Inflammatory macrophage treated with lipopolysaccharide for 4 hours (primary cell): ENCODE data around the gene BTBD9.
A peak's percentile ranks its signal among the peaks of the same experiment; 100 is the strongest.

Source experiments
- DNase-seq: peaks from one replicate; pipeline ENCODE4 v3.0.0-alpha.2; 2020

BTBD9 gene

GRCh38 chr6:38503960-38504682 lies 135.6 kb downstream of the BTBD9 start:
- no peak for DNase-seq

GRCh38 chr6:38503032-38503773 lies 136.5 kb downstream of the BTBD9 start:
- no peak for DNase-seq

- no peak for DNase-seq
Observed at GRCh38 chr6:38502423-38502822, 137.3 kb downstream of the BTBD9 start.

GRCh38 chr6:38501931-38502330 lies 137.8 kb downstream of the BTBD9 start:
- no peak for DNase-seq

GRCh38 chr6:38499529-38500096 lies 140.1 kb downstream of the BTBD9 start:
- DNase-seq: no peak

GRCh38 chr6:38498805-38499445 lies 140.8 kb downstream of the BTBD9 start:
- no peak for DNase-seq

- DNase-seq: no peak
Observed at GRCh38 chr6:38498085-38498484, 141.6 kb downstream of the BTBD9 start.

- DNase-seq: no peak
Observed at GRCh38 chr6:38497546-38497945, 142.2 kb downstream of the BTBD9 start.

GRCh38 chr6:38495922-38496635 lies 143.7 kb downstream of the BTBD9 start:
- DNase-seq: no peak

GRCh38 chr6:38495518-38495917 lies 144.2 kb downstream of the BTBD9 start:
- DNase-seq: no peak

GRCh38 chr6:38493931-38494547 lies 145.7 kb downstream of the BTBD9 start:
- DNase-seq: peak; percentile 65

- no peak for DNase-seq
Observed at GRCh38 chr6:38492031-38492430, 147.7 kb downstream of the BTBD9 start.

GRCh38 chr6:38489951-38490350 lies 149.8 kb downstream of the BTBD9 start:
- DNase-seq: no peak

GRCh38 chr6:38487423-38487822 lies 152.3 kb downstream of the BTBD9 start:
- no peak for DNase-seq

- DNase-seq: no peak
Observed at GRCh38 chr6:38485488-38485887, 154.2 kb downstream of the BTBD9 start.

GRCh38 chr6:38484656-38485055 lies 155.1 kb downstream of the BTBD9 start:
- no peak for DNase-seq

- DNase-seq: peak; percentile 95
Observed at GRCh38 chr6:38483526-38483925, 156.2 kb downstream of the BTBD9 start.

- no peak for DNase-seq
Observed at GRCh38 chr6:38482466-38482865, 157.3 kb downstream of the BTBD9 start.

GRCh38 chr6:38481851-38482250 lies 157.9 kb downstream of the BTBD9 start:
- DNase-seq: peak; percentile 44

GRCh38 chr6:38481211-38481836 lies 158.4 kb downstream of the BTBD9 start:
- no peak for DNase-seq

- peak; percentile 44 for DNase-seq
Observed at GRCh38 chr6:38480036-38480435, 159.7 kb downstream of the BTBD9 start.

GRCh38 chr6:38479331-38479730 lies 160.4 kb downstream of the BTBD9 start:
- peak; percentile 95 for DNase-seq
